DMS53 treated with DMSO at 0.1 percent for 48 hours (cell line): Measurements from ENCODE around the gene ENTHD1.
"Not testable (repeated sequence)": the region's sequence is repeated elsewhere in the genome, so short reads cannot be mapped to it uniquely, and the experiment has no call there.

Source experiments
- DNase-seq: peaks from one replicate; lab custom pipeline; 2025; ENCODE audit not compliant: unreplicated experiment; lab: John Stamatoyannopoulos, UW

Gene ENTHD1

GRCh38 chr22:39925909-39926679 lies 32.5 kb upstream of the ENTHD1 start:
- no peak for DNase-seq

- DNase-seq = no peak
These were observed 31.7 kb upstream of the ENTHD1 start for GRCh38 chr22:39925273-39925672.

GRCh38 chr22:39924286-39924685 lies 30.7 kb upstream of the ENTHD1 start:
- no peak for DNase-seq

DNA sequence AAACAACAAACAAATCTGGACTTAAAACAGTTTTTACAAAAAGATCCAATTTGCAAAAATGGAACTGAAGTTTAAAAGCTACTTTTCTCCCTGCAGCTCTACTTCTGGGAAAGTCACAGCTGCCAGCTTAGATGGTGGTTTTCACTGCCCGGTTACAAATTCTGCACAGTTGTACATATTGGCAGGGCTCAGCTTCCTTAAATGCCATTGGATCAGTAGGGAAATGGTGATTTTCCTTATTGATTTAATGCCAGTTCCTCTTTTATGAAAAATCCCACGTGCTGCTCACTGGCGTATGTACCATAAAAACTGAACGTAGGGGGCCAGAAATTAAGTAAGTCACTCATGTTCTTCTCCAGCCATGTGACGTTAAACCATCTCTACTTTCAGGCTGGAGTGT lies 30.1 kb upstream of the ENTHD1 start:
- no peak for DNase-seq

- DNase-seq = no peak
These were observed 26.7 kb upstream of the ENTHD1 start for GRCh38 chr22:39920134-39920743.

- no peak for DNase-seq
These were observed 24.4 kb upstream of the ENTHD1 start for GRCh38 chr22:39917776-39918495.

- DNase-seq = no peak
These were observed 23.7 kb upstream of the ENTHD1 start for GRCh38 chr22:39917197-39917643.

GRCh38 chr22:39916496-39916895 lies 22.9 kb upstream of the ENTHD1 start:
- DNase-seq = no peak

GRCh38 chr22:39915295-39915726 lies 21.8 kb upstream of the ENTHD1 start:
- no peak for DNase-seq

GRCh38 chr22:39914584-39914983 lies 21.0 kb upstream of the ENTHD1 start:
- no peak for DNase-seq

DNA sequence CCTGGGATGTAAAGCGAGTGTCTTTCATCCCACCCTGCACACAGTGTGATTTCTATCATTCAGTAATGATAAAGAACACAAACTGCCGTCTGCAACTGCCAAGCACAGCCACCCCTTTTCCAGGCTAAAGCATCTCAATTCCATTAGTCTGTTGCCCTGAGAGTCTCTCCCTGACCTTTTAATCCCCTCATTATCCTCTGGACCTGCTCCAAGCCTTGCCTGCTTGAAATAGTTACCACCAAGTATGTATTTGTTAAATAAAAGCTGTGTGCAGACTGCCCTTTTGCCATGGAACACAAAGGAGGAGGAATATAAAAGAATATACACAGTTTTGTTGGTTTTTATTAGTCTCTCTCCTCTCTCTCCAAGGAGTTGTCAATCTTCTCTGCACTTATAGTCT lies 20.3 kb upstream of the ENTHD1 start:
- no peak for DNase-seq

GRCh38 chr22:39913321-39913720 lies 19.8 kb upstream of the ENTHD1 start:
- no peak for DNase-seq

GRCh38 chr22:39910876-39911613 lies 17.5 kb upstream of the ENTHD1 start:
- DNase-seq = no peak

GRCh38 chr22:39908737-39909136 lies 15.2 kb upstream of the ENTHD1 start:
- no peak for DNase-seq

GRCh38 chr22:39908136-39908535 lies 14.6 kb upstream of the ENTHD1 start:
- no peak for DNase-seq

GRCh38 chr22:39907605-39908097 lies 14.1 kb upstream of the ENTHD1 start:
- DNase-seq = no peak

- DNase-seq = no peak
These were observed 13.5 kb upstream of the ENTHD1 start for GRCh38 chr22:39907047-39907446.

- no peak for DNase-seq
These were observed 12.6 kb upstream of the ENTHD1 start for GRCh38 chr22:39906207-39906606.

DNA sequence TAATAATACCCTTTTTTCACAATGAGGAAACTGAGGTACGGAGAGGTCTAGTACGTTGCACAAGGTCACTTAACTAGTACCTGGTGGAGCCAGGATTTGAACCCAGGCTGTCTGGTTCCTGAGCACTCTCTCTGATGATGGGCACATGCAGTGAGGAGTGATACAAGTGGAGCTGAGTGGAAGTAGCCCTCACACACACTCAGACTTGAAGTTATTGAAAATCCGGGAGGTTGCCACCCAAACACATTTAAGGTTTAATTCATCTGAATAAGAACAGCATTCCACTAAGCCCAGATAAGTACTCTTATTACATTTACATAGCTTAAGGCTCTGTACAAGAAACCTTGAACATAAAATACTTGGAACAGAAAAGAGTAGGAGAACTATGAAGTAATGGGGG lies 12.1 kb upstream of the ENTHD1 start:
- DNase-seq = no peak

DNA sequence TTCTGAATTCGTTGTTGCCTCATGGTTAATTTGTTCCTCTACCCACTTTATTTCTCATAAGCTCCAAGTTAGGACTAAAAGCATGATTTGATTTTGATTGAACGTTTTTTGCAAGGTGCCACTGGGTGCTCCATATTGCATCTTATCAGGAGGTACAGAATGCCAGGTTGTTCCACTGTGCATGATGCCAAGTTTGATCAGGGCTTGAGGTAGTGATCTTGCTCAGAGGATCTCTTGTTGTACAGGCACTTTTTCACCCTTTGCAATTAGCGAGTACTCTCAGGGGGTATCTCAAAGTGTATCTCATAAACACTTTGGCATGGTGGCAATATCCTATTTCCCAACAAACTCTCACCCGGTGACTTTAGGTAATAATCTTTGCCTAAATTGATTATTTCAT lies 11.3 kb upstream of the ENTHD1 start:
- DNase-seq = no peak

DNA sequence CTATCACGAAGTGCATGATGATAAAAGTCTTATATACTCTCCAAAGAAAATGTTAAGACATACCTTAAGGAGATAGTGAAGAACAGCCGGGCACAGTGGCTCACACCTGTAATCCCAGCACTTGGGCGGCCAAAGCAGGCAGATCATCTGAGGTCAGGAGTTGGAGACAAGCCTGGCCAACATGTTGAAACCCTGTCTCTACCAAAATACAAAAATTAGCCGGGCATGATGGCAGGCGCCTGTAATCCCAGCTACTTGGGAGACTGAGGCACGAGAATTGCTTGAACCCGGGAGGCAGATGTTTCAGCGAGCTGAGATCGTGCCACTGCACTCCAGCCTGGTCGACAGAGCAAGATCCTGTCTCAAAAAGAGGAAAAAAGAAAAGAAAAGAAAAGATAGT lies 10.5 kb upstream of the ENTHD1 start:
- DNase-seq = not testable (repeated sequence)
